ENCODE results near the gene S100A2. TPM values are rescaled to one million over a fixed set of nuclear protein-coding genes. Genes with fewer than 3 reads are reported as not detected.

S100A2 gene
- 0.33 and 0.86 TPM in 2 replicates for total RNA-seq

DNA sequence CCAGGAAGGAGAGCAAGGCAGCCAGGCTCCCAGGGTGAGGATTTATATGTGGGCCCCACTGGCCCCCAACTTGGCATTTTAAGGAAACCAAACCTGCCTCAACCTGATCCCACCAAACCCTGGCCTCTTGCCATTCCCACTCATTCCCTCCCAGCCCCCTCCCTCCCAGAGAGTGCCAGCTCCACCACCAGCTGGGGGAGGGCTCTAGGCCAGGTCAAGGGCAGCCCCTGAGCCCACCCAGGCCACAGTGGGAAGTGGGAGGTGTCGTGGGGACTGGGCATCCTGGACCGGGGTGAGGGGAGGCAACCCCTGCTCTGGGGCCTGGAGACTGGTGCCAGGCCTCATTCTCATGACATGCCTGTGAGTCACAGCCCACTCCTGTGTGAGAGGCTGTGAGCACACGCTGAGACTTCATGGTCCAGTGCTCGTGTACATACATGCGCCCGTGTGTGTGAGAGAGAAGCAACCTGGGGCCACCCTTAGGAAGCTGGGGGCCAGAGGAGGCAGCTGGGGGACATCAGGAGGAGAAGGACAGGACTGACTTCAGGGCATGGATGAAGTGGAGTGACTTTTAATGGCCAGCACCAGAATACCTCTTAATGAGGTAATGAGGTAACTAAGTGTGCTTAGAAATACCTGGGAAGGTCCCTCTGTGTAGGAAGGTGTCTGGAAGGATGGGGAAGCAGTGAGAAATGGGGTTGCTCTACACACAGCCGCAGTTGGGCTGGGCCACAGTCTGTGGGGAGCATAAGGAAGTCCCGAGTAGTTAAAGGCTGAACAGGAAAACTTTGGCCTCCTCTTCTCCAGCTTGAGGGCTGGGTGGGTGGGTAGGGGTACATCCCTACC, at the start of gene S100A2:
Gene S100A2 (minus strand): TSS at position 316 of the 846 bp plus-strand sequence. CDS start 1,967 bp downstream, outside the sequence.

GRCh38 chr1:153612755-153613331, 47.2 kb upstream of the S100A2 start, which contains the start of gene S100A16:
Gene S100A16, minus strand, starts transcription at chr1:153613137. Its CDS starts 4,986 bp downstream, at chr1:153608151.

GRCh38 chr1:153548722-153549688, 16.6 kb downstream of the S100A2 start, which contains the start of gene S100A3:
Gene S100A3, minus strand, starts transcription at chr1:153549258. Its CDS starts 773 bp downstream, at chr1:153548485.

DNA sequence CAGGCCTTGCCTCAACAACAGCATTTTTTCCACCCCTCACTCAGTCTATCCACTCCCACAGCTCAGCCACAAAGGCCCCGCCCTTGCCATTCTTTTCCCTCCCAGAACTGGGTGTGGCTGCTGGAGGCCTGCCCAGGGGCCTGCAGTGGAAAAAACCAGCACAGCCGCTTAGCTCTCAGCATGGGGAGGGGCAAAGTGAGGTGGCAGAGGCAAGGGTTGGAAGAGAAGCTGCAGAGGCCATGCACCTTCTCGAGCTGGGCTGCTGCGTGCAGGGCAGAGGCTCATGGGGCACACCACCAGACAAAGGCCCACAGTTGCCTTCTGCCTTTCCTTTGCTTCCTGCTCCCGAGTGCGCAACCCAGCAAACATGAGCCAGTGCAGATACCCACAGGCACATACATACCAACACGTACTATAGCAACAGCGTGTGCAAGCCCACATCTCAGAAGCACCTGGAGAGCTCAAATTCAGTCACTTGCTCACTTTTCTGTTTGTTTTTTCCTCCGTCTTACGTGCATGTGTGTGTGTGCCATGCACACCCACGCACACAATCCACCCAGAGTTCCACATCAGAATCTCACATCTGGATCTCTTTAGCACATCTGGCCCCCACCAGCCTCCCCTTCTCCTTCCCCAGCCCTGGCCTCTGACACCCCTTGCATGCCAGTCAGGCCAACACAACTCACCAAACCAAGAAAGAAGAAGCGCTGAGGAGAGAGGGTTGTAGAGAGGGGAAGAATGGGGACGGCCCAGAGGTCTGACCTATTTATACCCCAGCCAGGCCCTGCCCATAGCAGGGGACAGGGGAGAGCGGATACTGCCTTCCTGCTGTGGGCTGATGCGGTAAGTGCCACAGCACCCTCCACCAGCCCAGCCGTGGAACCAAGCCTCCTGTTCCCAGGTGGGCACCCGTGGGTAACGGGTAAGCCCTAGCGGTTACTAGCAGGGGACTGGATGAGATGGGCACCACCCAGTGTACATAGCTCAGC, 20.3 kb downstream of the S100A2 start, which contains the start of gene S100A4:
Gene S100A4 (minus strand): TSS at position 740 of the 989 bp plus-strand sequence. CDS start 1,012 bp downstream, outside the sequence.

DNA sequence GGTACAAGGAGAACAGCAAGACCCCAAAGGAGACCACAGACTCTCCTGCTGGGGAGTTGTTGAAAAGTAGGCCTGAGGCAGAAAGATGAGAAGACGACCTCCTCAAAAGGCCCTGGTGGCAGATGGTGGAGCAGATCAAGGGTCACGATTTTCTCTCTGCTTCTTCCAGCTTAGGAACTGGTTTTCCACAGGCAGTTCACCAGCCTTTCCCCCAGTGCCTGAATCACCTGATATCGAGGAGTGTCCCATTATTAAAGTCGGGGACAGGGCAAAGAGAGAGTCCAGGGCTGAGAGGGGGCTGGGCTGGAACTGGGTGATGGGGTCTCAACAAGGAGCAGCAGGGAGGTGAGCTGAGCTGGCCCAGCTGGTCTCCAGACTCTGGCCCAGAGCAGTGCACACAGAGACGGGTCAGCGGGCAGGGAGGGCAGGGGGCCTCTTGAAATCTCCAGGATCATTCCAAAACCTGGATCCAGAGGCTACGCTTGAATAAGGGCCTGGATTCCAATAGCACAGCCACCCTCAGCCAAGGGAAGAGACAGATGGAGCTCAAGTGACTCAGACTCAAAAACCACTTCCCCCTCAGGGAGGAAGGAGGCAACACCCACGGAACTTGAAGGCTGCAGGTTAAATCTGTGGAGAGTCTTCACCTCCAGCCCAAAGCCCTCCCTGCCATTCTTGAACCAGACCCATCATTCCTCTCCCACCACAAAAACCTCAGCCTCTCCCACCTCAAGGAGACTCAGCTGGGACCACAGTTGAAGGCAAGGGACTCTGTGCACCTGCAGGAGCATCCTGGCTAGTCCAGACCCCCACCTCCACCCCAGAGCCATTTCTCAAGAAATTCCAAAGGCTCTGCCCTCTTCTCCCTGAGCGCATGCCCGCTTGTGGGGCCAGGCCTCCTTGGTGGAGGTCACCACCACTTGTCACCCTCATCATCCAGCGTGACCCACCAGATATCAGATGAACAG, 25.0 kb downstream of the S100A2 start, which contains the start of gene S100A5:
Gene S100A5 (minus strand): TSS at position 541 of the 968 bp plus-strand sequence. CDS start 743 bp downstream, outside the sequence.

GRCh38 chr1:153535242-153536011, 30.2 kb downstream of the S100A2 start, which contains the start of gene S100A6:
Gene S100A6, minus strand, starts transcription at chr1:153535991. Its CDS starts 652 bp downstream, at chr1:153535339.

Other genes with a start within 250 kb of the S100A2 start
- gene PGLYRP4, start 217.0 kb downstream of the S100A2 start, total RNA-seq, result not detected in 2 replicates
- not detected in 2 replicates for gene S100A9, start 208.0 kb downstream of the S100A2 start, total RNA-seq
- not detected in 2 replicates for gene S100A12, start 190.2 kb downstream of the S100A2 start, total RNA-seq
- not detected in 2 replicates for gene S100A8, start 174.8 kb downstream of the S100A2 start, total RNA-seq
- gene S100A7A, start 149.3 kb downstream of the S100A2 start, total RNA-seq, result not detected in 2 replicates
- not detected in 2 replicates for gene S100A7, start 105.2 kb downstream of the S100A2 start, total RNA-seq
- gene S100A6, start 29.9 kb downstream of the S100A2 start, total RNA-seq, result 478 and 546 TPM in 2 replicates
- gene S100A5, start 24.9 kb downstream of the S100A2 start, total RNA-seq, result not detected in 2 replicates
- 5.2 and 5.7 TPM in 2 replicates for gene S100A4, start 20.0 kb downstream of the S100A2 start, total RNA-seq
- 0.98 and 2.4 TPM in 2 replicates for gene S100A3, start 16.6 kb downstream of the S100A2 start, total RNA-seq
- gene S100A16, start 47.3 kb upstream of the S100A2 start, total RNA-seq, result 678 and 716 TPM in 2 replicates
- not detected in 2 replicates for gene S100A14, start 50.5 kb upstream of the S100A2 start, total RNA-seq
- 65.8 and 96.4 TPM in 2 replicates for gene S100A13, start 61.7 kb upstream of the S100A2 start, total RNA-seq
- 0.38 TPM in 1 of 2 replicates, not detected in the other for gene S100A1, start 62.6 kb upstream of the S100A2 start, total RNA-seq
- 35.5 and 35.6 TPM in 2 replicates for gene CHTOP, start 68.2 kb upstream of the S100A2 start, total RNA-seq
- gene SNAPIN, start 92.9 kb upstream of the S100A2 start, total RNA-seq, result 45.2 and 53.9 TPM in 2 replicates
- gene ILF2, start 105.1 kb upstream of the S100A2 start, total RNA-seq, result 258 and 299 TPM in 2 replicates
- gene NPR1, start 112.8 kb upstream of the S100A2 start, total RNA-seq, result 7.2 and 11.7 TPM in 2 replicates
- gene INTS3, start 162.2 kb upstream of the S100A2 start, total RNA-seq, result 50.0 and 50.6 TPM in 2 replicates
- 11.6 and 16.0 TPM in 2 replicates for gene SLC27A3, start 209.6 kb upstream of the S100A2 start, total RNA-seq

All from vein endothelial cell (primary cell).